HAP-1 (cell line): Measurements from ENCODE around the gene ADGRG2.
"Not testable (repeated sequence)": the region's sequence is repeated elsewhere in the genome, so short reads cannot be mapped to it uniquely, and the experiment has no call there.

Source experiments
- DNase-seq, 2 experiments: peaks; one replicate each; pipeline ENCODE4 v3.0.0-alpha.2; 2016 to 2020; ENCODE audit warnings: low spot score in 2 of 2
- H3K27me3 ChIP-seq: fragments of 250-450 bp; sonication (Bioruptor Pico); 2 replicates; pipeline ENCODE4 v1.5.1; 2020; ENCODE audit warnings: low read depth, mild to moderate bottlenecking, moderate library complexity
- H3K36me3 ChIP-seq: fragments of 250-450 bp; sonication (Bioruptor Pico); replicated peaks from 2 replicates; pipeline ENCODE4 v1.5.1; 2020; ENCODE audit warnings: mild to moderate bottlenecking
- H3K4me1 ChIP-seq: fragments of 250-450 bp; sonication (Bioruptor Pico); 2 replicates; pipeline ENCODE4 v1.5.1; 2020; ENCODE audit warnings: mild to moderate bottlenecking
- H3K4me3 ChIP-seq: fragments of 250-450 bp; sonication (Bioruptor Pico); 2 replicates; pipeline ENCODE4 v1.5.1; 2020; ENCODE audit warnings: mild to moderate bottlenecking, moderate library complexity
- H3K9me3 ChIP-seq: fragments of 250-450 bp; sonication (Bioruptor Pico); 2 replicates; pipeline ENCODE4 v1.5.1; 2020; ENCODE audit warnings: mild to moderate bottlenecking, moderate library complexity
- in situ Hi-C: fragments of 300-500 bp; cut with MboI; formaldehyde crosslinking; loops from 3 replicates; pipeline ENCODE4 v1.14.3; 2020; ENCODE audit warnings: low sequenced_read_pairs, inconsistent platforms, mixed read lengths

ADGRG2 gene

GRCh38 chrX:19016614-19017013 lies 105.7 kb downstream of the ADGRG2 start:
- H3K9me3 ChIP-seq, DNase-seq, H3K27me3 ChIP-seq, H3K36me3 ChIP-seq, H3K4me1 ChIP-seq, H3K4me3 ChIP-seq: not testable (repeated sequence)
- in situ Hi-C loops, result loop anchor here (10.0 to 25.0 kb wide), 2 partner anchors 318 to 629 kb away; no protein-coding TSS in a partner anchor

- Histone ChIP-seq H3K4me1 (no peaks in the 10 kb centered on the region), H3K4me3 (no peak overlapping the region), H3K27me3 (no peaks in the 10 kb centered on the region), H3K9me3 (no peaks in the 10 kb centered on the region), H3K36me3 (no peaks in the 10 kb centered on the region)
- in situ Hi-C loops, result loop anchor here (25.0 kb wide), 1 partner anchor 621 kb away; no protein-coding TSS in a partner anchor
- no peak for DNase-seq
Measured at GRCh38 chrX:19007868-19008267, 114.4 kb downstream of the ADGRG2 start.

- no peak overlapping the region for H3K4me3 ChIP-seq
- in situ Hi-C loops, result loop anchor here (25.0 kb wide), 1 partner anchor 620 kb away; no protein-coding TSS in a partner anchor
- H3K36me3 ChIP-seq, result no peaks in the 10 kb centered on the region
- no peaks in the 10 kb centered on the region for H3K4me1 ChIP-seq
- H3K9me3 ChIP-seq, result no peaks in the 10 kb centered on the region
- no peaks in the 10 kb centered on the region for H3K27me3 ChIP-seq
- no peak for DNase-seq
Measured at GRCh38 chrX:19007011-19007410, 115.3 kb downstream of the ADGRG2 start.

- DNase-seq, result no peak
- no peaks in the 10 kb centered on the region for H3K27me3 ChIP-seq
- H3K36me3 ChIP-seq, result no peaks in the 10 kb centered on the region
- H3K9me3 ChIP-seq, result no peaks in the 10 kb centered on the region
- no peaks in the 10 kb centered on the region for H3K4me1 ChIP-seq
- no peak overlapping the region for H3K4me3 ChIP-seq
- in situ Hi-C loops, result loop anchor here (25.0 kb wide), 1 partner anchor 619 kb away; no protein-coding TSS in a partner anchor
Measured at GRCh38 chrX:19005909-19006308, 116.4 kb downstream of the ADGRG2 start.

- Histone ChIP-seq H3K4me3 (no peak overlapping the region), H3K36me3 (no peaks in the 10 kb centered on the region), H3K27me3 (no peaks in the 10 kb centered on the region), H3K4me1 (no peaks in the 10 kb centered on the region), H3K9me3 (no peaks in the 10 kb centered on the region)
- no peak for DNase-seq
- in situ Hi-C loops, result loop anchor here (25.0 kb wide), 1 partner anchor 616 kb away; no protein-coding TSS in a partner anchor
Measured at GRCh38 chrX:19003756-19004155, 118.5 kb downstream of the ADGRG2 start.

- H3K4me1 ChIP-seq, result no peaks in the 10 kb centered on the region
- H3K9me3 ChIP-seq, result no peaks in the 10 kb centered on the region
- in situ Hi-C loops, result no loop called here
- H3K4me3 ChIP-seq, result no peak overlapping the region
- DNase-seq, result no peak
- H3K36me3 ChIP-seq, result no peaks in the 10 kb centered on the region
- peaks cover 10% of the 10 kb centered on the region; the same call in 1 of the 2 replicates for H3K27me3 ChIP-seq
Measured at GRCh38 chrX:18998653-18999052, 123.6 kb downstream of the ADGRG2 start.

GRCh38 chrX:18997916-18998315 lies 124.4 kb downstream of the ADGRG2 start:
- H3K27me3 ChIP-seq, result peaks cover 10% of the 10 kb centered on the region; the same call in 1 of the 2 replicates
- no peaks in the 10 kb centered on the region; the same call in 1 of the 2 replicates for H3K9me3 ChIP-seq
- no peaks in the 10 kb centered on the region for H3K36me3 ChIP-seq
- in situ Hi-C loops, result no loop called here
- DNase-seq, result peak; percentile 12 to 32
- no peaks in the 10 kb centered on the region for H3K4me1 ChIP-seq
- no peak overlapping the region for H3K4me3 ChIP-seq

GRCh38 chrX:18996536-18996935 lies 125.7 kb downstream of the ADGRG2 start:
- in situ Hi-C loops, result no loop called here
- Histone ChIP-seq H3K4me1 (no peaks in the 10 kb centered on the region), H3K4me3 (no peak overlapping the region), H3K27me3 (peaks cover 10% of the 10 kb centered on the region; the same call in 1 of the 2 replicates), H3K9me3 (no peaks in the 10 kb centered on the region; the same call in 1 of the 2 replicates), H3K36me3 (no peaks in the 10 kb centered on the region)
- DNase-seq, result no peak

GRCh38 chrX:18995221-18995620 lies 127.0 kb downstream of the ADGRG2 start:
- in situ Hi-C loops, result no loop called here
- no peak for DNase-seq
- no peaks in the 10 kb centered on the region for H3K4me1 ChIP-seq
- H3K36me3 ChIP-seq, result no peaks in the 10 kb centered on the region
- H3K27me3 ChIP-seq, result peaks cover 10% of the 10 kb centered on the region; the same call in 1 of the 2 replicates
- H3K4me3 ChIP-seq, result no peak overlapping the region
- H3K9me3 ChIP-seq, result no peaks in the 10 kb centered on the region; the same call in 1 of the 2 replicates

- peaks cover 10% of the 10 kb centered on the region; the same call in 1 of the 2 replicates for H3K27me3 ChIP-seq
- H3K36me3 ChIP-seq, result no peaks in the 10 kb centered on the region
- DNase-seq, result no peak
- no peaks in the 10 kb centered on the region; the same call in 1 of the 2 replicates for H3K9me3 ChIP-seq
- no peaks in the 10 kb centered on the region for H3K4me1 ChIP-seq
- H3K4me3 ChIP-seq, result no peak overlapping the region
- in situ Hi-C loops, result no loop called here
Measured at GRCh38 chrX:18994713-18995112, 127.6 kb downstream of the ADGRG2 start.

GRCh38 chrX:18992829-18993228 lies 129.4 kb downstream of the ADGRG2 start:
- no peaks in the 10 kb centered on the region for H3K36me3 ChIP-seq
- no peaks in the 10 kb centered on the region; the same call in 1 of the 2 replicates for H3K9me3 ChIP-seq
- in situ Hi-C loops, result no loop called here
- no peak overlapping the region for H3K4me3 ChIP-seq
- no peak for DNase-seq
- H3K27me3 ChIP-seq, result peaks cover 10% of the 10 kb centered on the region; the same call in 1 of the 2 replicates
- H3K4me1 ChIP-seq, result no peaks in the 10 kb centered on the region

GRCh38 chrX:18985186-18985435 lies 137.2 kb downstream of the ADGRG2 start:
- no peaks in the 10 kb centered on the region for H3K27me3 ChIP-seq
- no peaks in the 10 kb centered on the region for H3K9me3 ChIP-seq
- in situ Hi-C loops, result no loop called here
- H3K4me3 ChIP-seq, result peak overlapping the region; percentile 80
- no peaks in the 10 kb centered on the region for H3K36me3 ChIP-seq
- H3K4me1 ChIP-seq, result peaks cover 7% of the 10 kb centered on the region
- DNase-seq, result no peak

- H3K4me1 ChIP-seq, result peaks cover 7% of the 10 kb centered on the region
- DNase-seq, result peak; percentile 83 to 94
- in situ Hi-C loops, result no loop called here
Measured at GRCh38 chrX:18984381-18985185, 137.7 kb downstream of the ADGRG2 start.

GRCh38 chrX:18983666-18984380 lies 138.4 kb downstream of the ADGRG2 start, which contains the start of gene PHKA2:
PHKA2 (minus strand) TSS chrX:18984114; CDS start chrX:18983932, 182 bp downstream.
- DNase-seq, result peak; percentile 8 to 79
- H3K4me3 ChIP-seq, result peak within 1 kb of the TSS; percentile 80
- no peaks in the 10 kb centered on the region for H3K36me3 ChIP-seq
- peaks cover 7% of the 10 kb centered on the region for H3K4me1 ChIP-seq
- H3K9me3 ChIP-seq, result no peaks in the 10 kb centered on the region
- in situ Hi-C loops, result no loop called here
- H3K27me3 ChIP-seq, result no peaks in the 10 kb centered on the region

More at GRCh38 chrX:18984381-18985185, 137.7 kb downstream of the ADGRG2 start:
- Histone ChIP-seq H3K36me3 (no peaks in the 10 kb centered on the region), H3K27me3 (no peaks in the 10 kb centered on the region), H3K4me3 (peak overlapping the region; percentile 80), H3K9me3 (no peaks in the 10 kb centered on the region)
